Upper lobe of left lung (tissue), 6 donors: ENCODE data around the gene KMO. TPM values are rescaled to one million over a fixed set of nuclear protein-coding genes. Genes with fewer than 3 reads are reported as not detected.

ENCODE experiments used
- ATAC-seq, 2 donors: fragments of 200-7000 bp; cut with Tn5 transposase; one replicate each; pipeline ENCODE4 v1.9.1; 2022; ENCODE audit warnings: mild to moderate bottlenecking in 2 of 2, moderate library complexity in 2 of 2; ENCODE audit not compliant: low FRiP score in 2 of 2
- DNase-seq, 2 donors: peaks; one replicate each; pipeline ENCODE4 v3.0.0-alpha.2; 2019 to 2020
- H3K27ac ChIP-seq, 4 donors: fragments of 200-600 bp; sonication (generic); one replicate each; pipeline ENCODE4 v1.5.1; 2016 to 2019
- H3K27me3 ChIP-seq, 4 donors: fragments of 200-600 bp; sonication (generic); one replicate each; pipeline ENCODE4 v1.5.1; 2017 to 2019
- H3K36me3 ChIP-seq, 4 donors: fragments of 200-600 bp; sonication (generic); one replicate each; pipeline ENCODE4 v1.5.1; 2016 to 2019
- H3K4me1 ChIP-seq, 4 donors: fragments of 200-600 bp; sonication (generic); one replicate each; pipeline ENCODE4 v1.5.1; 2018 to 2019
- H3K4me3 ChIP-seq, 4 donors: fragments of 200-600 bp; sonication (generic); one replicate each; pipeline ENCODE4 v1.5.1; 2017 to 2019; ENCODE audit warnings: mild to moderate bottlenecking in 2 of 4, moderate library complexity in 1 of 4
- H3K9me3 ChIP-seq, 4 donors: fragments of 200-600 bp; sonication (generic); one replicate each; pipeline ENCODE4 v1.5.1; 2018 to 2019
- EP300 ChIP-seq, 4 donors: sonication (generic); formaldehyde crosslinking; IDR thresholded peaks; one replicate each; pipeline ENCODE4 v1.5.1; 2017; ENCODE audit warnings: antibody characterized with exemption in 4 of 4, control low read depth in 2 of 4
- POLR2A ChIP-seq, 4 donors: fragments of 450-650 bp; IDR thresholded peaks; one replicate each; pipeline ENCODE4 v1.5.1; 2016 to 2017; ENCODE audit warnings: antibody characterized with exemption in 4 of 4, mild to moderate bottlenecking in 2 of 4
- POLR2AphosphoS5 ChIP-seq, 2 donors: sonication (generic); formaldehyde crosslinking; IDR thresholded peaks; one replicate each; pipeline ENCODE4 v1.5.1; 2017; ENCODE audit warnings: antibody characterized with exemption in 2 of 2
- WGBS, 2 donors: methylation state at CpG; one replicate each; pipeline ENCODE4 v1.1.5; 2017 to 2018; 5-methylcytosine and 5-hydroxymethylcytosine counted together
- total RNA-seq, 6 donors: library from RNA; depleted of rRNA in 4 of 6; stranded (reverse); fragments of >200 nt in 4 of 6; gene quantifications; one replicate each; pipeline versions ENCODE4 v1.1.0 to v1.2.1, GENCODE V29; 2016 to 2021
- TF ChIP-seq, protein P1 (sequence below), 6 experiments: fragments of 450-650 bp in 4 of 6; fragments of 200-600 bp in 2 of 6; sonication (generic) in 2 of 6; IDR thresholded peaks; one replicate each; pipeline ENCODE4 v1.5.1; 2016 to 2019; ENCODE audit warnings: antibody characterized with exemption in 6 of 6
- donor health status: DM: no; HTN: no; CAD: no; lungs with moderate emphysema.
- donor health status: DM: no; HTN: yes; CAD: no; lungs with severe emphysema.

Gene KMO
- total RNA-seq, 6 donors from 2014 or later, result 5.5 to 19.9 (median 9.7) TPM

DNA sequence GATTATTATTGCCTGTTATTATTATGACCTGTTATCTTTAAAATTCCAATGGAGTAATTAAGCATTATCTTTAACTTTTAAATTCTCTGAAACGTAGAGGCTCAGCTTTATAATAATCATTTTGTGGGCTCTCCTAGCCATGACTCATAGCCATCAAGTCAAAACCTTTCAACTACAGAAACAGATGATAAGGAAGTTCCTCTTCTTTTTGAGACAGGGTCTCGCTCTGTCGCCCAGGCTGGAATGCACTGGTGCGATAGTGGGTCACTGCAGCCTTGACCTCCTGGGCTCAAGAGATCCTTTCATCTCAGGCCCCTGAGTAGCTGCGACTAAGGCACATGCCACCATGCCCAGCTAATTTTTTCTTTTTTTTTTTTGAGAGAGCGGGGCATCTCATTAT lies 64.5 kb downstream of the KMO start:
- DNase-seq (no peak), ATAC-seq (no peak)
- no peak overlapping the region for H3K4me3 ChIP-seq
- H3K9me3 ChIP-seq, result no peaks in the 10 kb centered on the region
- H3K4me1 ChIP-seq, result no peaks in the 10 kb centered on the region
- no peak overlapping the region for H3K27ac ChIP-seq
- 80 to 93% methylated on average over 6 of the region's 6 CpGs for WGBS, 2 donors
- H3K27me3 ChIP-seq, result no peaks in the 10 kb centered on the region
- TF ChIP-seq EP300 (IDR thresholded peaks at IDR 0.05) (no peak), POLR2AphosphoS5 (IDR thresholded peaks at IDR 0.05) (no peak), POLR2A (IDR thresholded peaks at IDR 0.05) (no peak)
- TF ChIP-seq, protein P1, sequence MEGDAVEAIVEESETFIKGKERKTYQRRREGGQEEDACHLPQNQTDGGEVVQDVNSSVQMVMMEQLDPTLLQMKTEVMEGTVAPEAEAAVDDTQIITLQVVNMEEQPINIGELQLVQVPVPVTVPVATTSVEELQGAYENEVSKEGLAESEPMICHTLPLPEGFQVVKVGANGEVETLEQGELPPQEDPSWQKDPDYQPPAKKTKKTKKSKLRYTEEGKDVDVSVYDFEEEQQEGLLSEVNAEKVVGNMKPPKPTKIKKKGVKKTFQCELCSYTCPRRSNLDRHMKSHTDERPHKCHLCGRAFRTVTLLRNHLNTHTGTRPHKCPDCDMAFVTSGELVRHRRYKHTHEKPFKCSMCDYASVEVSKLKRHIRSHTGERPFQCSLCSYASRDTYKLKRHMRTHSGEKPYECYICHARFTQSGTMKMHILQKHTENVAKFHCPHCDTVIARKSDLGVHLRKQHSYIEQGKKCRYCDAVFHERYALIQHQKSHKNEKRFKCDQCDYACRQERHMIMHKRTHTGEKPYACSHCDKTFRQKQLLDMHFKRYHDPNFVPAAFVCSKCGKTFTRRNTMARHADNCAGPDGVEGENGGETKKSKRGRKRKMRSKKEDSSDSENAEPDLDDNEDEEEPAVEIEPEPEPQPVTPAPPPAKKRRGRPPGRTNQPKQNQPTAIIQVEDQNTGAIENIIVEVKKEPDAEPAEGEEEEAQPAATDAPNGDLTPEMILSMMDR (IDR thresholded peaks at IDR 0.05), result no peak
- peaks cover 0 to 9% (median 0%) of the 10 kb centered on the region in 4 donors for H3K36me3 ChIP-seq

DNA sequence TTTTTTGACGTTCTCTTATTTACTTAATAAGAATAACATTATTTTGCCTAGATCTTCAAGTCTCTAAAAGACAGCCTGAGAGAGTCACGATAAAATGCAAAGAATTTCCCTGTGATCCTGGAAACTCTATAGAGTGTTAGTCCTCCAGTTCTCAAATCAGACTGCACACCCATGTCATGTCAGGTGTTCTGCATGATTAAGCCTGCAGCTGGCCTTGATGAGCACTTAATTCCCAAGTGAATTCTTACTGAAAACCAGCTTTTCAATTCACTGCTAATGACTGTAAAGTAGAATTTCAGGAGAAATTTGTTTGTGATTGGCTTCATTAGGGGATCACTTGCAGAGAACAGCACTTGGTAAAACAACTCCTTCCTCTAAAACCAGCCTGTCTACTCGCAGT lies 66.1 kb downstream of the KMO start:
- no peak for DNase-seq
- 87% methylated on average over 3 of the region's 3 CpGs for WGBS, 2 donors
- Histone ChIP-seq H3K27me3 (no peaks in the 10 kb centered on the region), H3K9me3 (no peaks in the 10 kb centered on the region), H3K36me3 (peaks cover 0 to 9% (median 0%) of the 10 kb centered on the region in 4 donors), H3K4me1 (no peaks in the 10 kb centered on the region), H3K27ac (no peak overlapping the region), H3K4me3 (no peak overlapping the region)
- no peak for TF ChIP-seq POLR2A (IDR thresholded peaks at IDR 0.05)
- TF ChIP-seq POLR2AphosphoS5 (IDR thresholded peaks at IDR 0.05), result no peak
- no peak for TF ChIP-seq EP300 (IDR thresholded peaks at IDR 0.05)
- TF ChIP-seq, protein P1 (IDR thresholded peaks at IDR 0.05), result no peak
- no peak for ATAC-seq

DNA sequence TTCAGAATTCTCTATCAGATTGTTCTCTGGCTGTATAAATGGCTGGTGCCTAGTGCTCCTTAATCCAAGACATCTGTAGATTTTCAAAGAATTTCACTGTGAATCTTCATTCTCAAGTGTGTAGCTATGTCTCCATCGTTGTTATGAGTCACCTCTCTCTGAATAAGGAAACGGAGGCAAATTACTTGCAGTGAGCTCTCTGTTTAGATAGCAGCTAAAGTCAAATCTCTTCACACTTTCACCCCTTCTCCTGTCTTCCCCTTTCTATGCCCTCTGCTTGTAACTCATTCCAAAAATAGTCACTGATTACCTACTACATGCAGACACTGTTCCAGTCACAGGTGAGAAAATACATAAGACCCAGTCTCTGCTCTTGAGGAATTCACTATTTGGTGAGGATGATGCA lies 68.3 kb downstream of the KMO start:
- H3K36me3 ChIP-seq, result peaks cover 0 to 9% (median 0%) of the 10 kb centered on the region in 4 donors
- H3K4me3 ChIP-seq, result no peak overlapping the region
- no peak for ATAC-seq
- no peaks in the 10 kb centered on the region for H3K27me3 ChIP-seq
- H3K27ac ChIP-seq, result peak overlapping the region in 1 of 4 donors; percentile 11
- no peaks in the 10 kb centered on the region for H3K9me3 ChIP-seq
- WGBS, 2 donors, result 67% methylated on average over 2 of the region's 2 CpGs
- DNase-seq, result no peak
- TF ChIP-seq POLR2A (IDR thresholded peaks at IDR 0.05) (no peak), POLR2AphosphoS5 (IDR thresholded peaks at IDR 0.05) (no peak), EP300 (IDR thresholded peaks at IDR 0.05) (no peak)
- TF ChIP-seq, protein P1 (IDR thresholded peaks at IDR 0.05), result no peak
- no peaks in the 10 kb centered on the region for H3K4me1 ChIP-seq

DNA sequence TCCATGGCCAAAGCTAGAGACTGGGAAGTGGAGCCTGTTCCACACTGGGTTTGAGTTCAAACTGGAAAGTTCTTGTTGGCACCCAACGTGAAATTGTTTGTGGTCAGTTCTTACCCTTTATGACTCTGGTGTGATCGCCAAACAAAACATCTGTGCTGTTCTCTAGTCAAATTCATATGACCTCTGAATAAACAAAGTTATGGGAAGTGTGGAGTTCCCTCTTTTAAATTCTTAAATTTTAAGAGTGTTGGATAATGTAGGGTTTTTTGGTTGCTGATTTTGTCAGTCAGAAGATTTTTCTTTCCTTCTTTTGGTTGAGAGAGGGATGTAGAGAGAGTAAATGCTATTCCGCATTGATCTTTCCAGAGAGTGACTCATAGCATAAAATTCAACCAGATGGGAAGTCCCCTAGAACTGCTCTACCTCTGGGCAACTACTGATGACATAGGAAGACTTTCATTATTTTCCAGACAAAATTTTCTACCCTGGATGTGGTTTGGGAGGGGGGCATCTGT lies 71.6 kb downstream of the KMO start:
- Histone ChIP-seq H3K27me3 (no peaks in the 10 kb centered on the region), H3K27ac (peak overlapping the region in 2 of 4 donors; percentile 17 to 67), H3K4me1 (no peaks in the 10 kb centered on the region), H3K9me3 (no peaks in the 10 kb centered on the region), H3K36me3 (no peaks in the 10 kb centered on the region), H3K4me3 (no peak overlapping the region)
- peak in 1 of 2 donors; percentile 24 for DNase-seq
- TF ChIP-seq EP300 (IDR thresholded peaks at IDR 0.05), result no peak
- TF ChIP-seq, protein P1 (IDR thresholded peaks at IDR 0.05), result no peak
- TF ChIP-seq POLR2A (IDR thresholded peaks at IDR 0.05), result no peak
- no peak for TF ChIP-seq POLR2AphosphoS5 (IDR thresholded peaks at IDR 0.05)
- peak in 1 of 2 donors; percentile 77 for ATAC-seq
- WGBS, 2 donors, result 62 to 73% methylated on average over 3 of the region's 3 CpGs
